HFF-Myc (cell line): ENCODE results near the gene ZPR1.
A peak's percentile ranks its signal among the peaks of the same experiment; 100 is the strongest.

Source experiments
- DNase-seq: peaks from one replicate; pipeline ENCODE4 v3.0.0-alpha.2; 2011; ENCODE audit warnings: low read depth; ENCODE audit errors: extremely low read depth
- H3K4me3 ChIP-seq: replicated peaks from 2 replicates; pipeline ENCODE4 v1.5.1; 2011; ENCODE audit warnings: low read depth, mild to moderate bottlenecking, control low read depth, low read length
- TF ChIP-seq, protein P1 (sequence below): IDR thresholded peaks from 2 replicates; pipeline ENCODE4 v1.5.1; 2012; ENCODE audit warnings: mild to moderate bottlenecking, low read depth, low read length, control low read depth; ENCODE audit errors: missing control alignments

The ZPR1 gene

DNA sequence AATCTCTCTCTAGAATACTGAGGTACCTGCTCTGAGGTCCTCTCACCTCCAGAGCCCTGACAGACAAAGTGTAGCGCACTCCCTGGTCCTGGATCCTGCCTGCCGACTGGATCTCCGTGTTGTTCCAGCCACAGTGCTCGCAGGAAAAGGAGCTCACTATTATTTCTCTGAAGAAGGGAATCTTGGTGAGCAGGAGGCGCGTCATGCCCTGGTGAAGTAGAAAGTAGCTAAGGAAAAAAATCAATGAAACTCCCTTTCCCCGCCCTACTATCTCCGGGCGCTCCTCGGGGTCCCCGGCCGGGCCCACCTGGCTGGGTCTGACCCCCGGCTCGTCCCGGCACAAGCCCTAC lies 412 bp downstream of the ZPR1 start:
- TF ChIP-seq, protein P1, sequence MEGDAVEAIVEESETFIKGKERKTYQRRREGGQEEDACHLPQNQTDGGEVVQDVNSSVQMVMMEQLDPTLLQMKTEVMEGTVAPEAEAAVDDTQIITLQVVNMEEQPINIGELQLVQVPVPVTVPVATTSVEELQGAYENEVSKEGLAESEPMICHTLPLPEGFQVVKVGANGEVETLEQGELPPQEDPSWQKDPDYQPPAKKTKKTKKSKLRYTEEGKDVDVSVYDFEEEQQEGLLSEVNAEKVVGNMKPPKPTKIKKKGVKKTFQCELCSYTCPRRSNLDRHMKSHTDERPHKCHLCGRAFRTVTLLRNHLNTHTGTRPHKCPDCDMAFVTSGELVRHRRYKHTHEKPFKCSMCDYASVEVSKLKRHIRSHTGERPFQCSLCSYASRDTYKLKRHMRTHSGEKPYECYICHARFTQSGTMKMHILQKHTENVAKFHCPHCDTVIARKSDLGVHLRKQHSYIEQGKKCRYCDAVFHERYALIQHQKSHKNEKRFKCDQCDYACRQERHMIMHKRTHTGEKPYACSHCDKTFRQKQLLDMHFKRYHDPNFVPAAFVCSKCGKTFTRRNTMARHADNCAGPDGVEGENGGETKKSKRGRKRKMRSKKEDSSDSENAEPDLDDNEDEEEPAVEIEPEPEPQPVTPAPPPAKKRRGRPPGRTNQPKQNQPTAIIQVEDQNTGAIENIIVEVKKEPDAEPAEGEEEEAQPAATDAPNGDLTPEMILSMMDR: no peak
- DNase-seq: no peak
- peak overlapping the region; percentile 85 for H3K4me3 ChIP-seq

GRCh38 chr11:116786966-116787365 lies 857 bp downstream of the ZPR1 start:
- peak overlapping the region; percentile 85 for H3K4me3 ChIP-seq
- no peak for DNase-seq
- TF ChIP-seq, protein P1: no peak

GRCh38 chr11:116786326-116786725 lies 1.5 kb downstream of the ZPR1 start:
- TF ChIP-seq, protein P1: no peak
- peak overlapping the region; percentile 85; the same call in 1 of the 2 replicates for H3K4me3 ChIP-seq
- no peak for DNase-seq

- DNase-seq: no peak
- TF ChIP-seq, protein P1: no peak
- no peak overlapping the region for H3K4me3 ChIP-seq
Measured at GRCh38 chr11:116782728-116783127, 5.1 kb downstream of the ZPR1 start.

GRCh38 chr11:116778556-116778955 lies 9.3 kb downstream of the ZPR1 start:
- TF ChIP-seq, protein P1: no peak
- DNase-seq: no peak
- H3K4me3 ChIP-seq: no peak overlapping the region

DNA sequence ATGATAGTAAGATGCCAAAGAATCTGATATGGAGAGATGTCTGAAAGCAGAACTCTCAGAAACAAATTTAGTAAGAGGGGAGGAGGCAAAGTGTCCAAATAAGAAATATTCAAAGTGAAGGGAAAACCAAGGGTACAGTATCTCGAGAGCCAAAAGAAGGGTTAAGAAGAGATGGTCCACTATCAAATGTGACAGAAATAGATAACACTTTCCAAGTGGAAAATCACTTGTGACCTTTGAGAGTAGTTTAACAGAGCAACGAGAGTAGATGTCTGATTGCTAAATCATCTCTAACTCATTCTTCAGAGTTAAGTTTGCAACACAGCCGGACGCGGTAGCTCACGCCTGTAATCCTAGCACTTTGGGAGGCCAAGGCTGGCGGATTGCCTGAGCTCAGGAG lies 10.8 kb downstream of the ZPR1 start:
- DNase-seq: no peak
- TF ChIP-seq, protein P1: no peak
- H3K4me3 ChIP-seq: no peak overlapping the region

DNA sequence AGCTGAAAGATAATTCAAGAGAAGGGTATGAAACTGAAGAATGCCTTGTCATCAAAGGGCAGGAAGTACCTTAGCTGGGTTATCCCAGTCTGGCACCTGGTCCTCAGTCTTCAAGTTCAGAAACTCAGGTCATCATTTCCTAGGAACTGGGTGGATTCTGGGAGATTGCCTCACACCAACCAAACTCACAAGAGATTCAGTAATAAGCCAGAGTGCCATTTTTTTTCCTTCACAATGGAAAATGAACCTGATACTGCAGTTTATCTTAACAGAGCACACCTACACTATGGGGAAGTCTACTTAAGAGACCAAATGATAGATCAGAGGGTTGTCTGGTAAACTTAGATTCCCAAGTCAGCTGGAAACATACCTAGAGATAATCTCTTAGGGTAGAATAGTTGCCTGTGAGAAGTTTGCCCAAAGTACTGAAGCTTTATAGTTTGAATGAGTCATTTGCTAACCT lies 11.3 kb downstream of the ZPR1 start:
- TF ChIP-seq, protein P1: no peak

More for the DNA sequence above, 11.3 kb downstream of the ZPR1 start:
- DNase-seq: no peak
- no peak overlapping the region for H3K4me3 ChIP-seq
